Motor neuron (in vitro differentiated cells): ENCODE measurements around the gene PARPBP. TPM values are rescaled to one million over a fixed set of nuclear protein-coding genes. Genes with fewer than 3 reads are reported as not detected.
A peak's percentile ranks its signal among the peaks of the same experiment; 100 is the strongest.
"Not testable (repeated sequence)": the region's sequence is repeated elsewhere in the genome, so short reads cannot be mapped to it uniquely, and the experiment has no call there.

ENCODE experiments used
- ATAC-seq, 8 experiments: fragments of 200-7000 bp; cut with Tn5 transposase; replicated peaks in 6 of 8; 2 replicates each; pipeline ENCODE4 v1.8.0; 2021; ENCODE audit warnings: mild to moderate bottlenecking in 8 of 8, moderate library complexity in 8 of 8
- H3K27ac ChIP-seq, 2 donors: fragments of 250-450 bp; sonication (Bioruptor Pico); 2 replicates each; pipeline ENCODE4 v1.9.0; 2021; ENCODE audit warnings: antibody characterized with exemption in 2 of 2, mild to moderate bottlenecking in 2 of 2, moderate library complexity in 1 of 2
- H3K4me1 ChIP-seq, 2 donors: fragments of 250-450 bp; sonication (Bioruptor Pico); replicated peaks in 1 of 2; 2 replicates each; pipeline ENCODE4 v1.6.1; 2021; ENCODE audit warnings: antibody characterized with exemption in 2 of 2, mild to moderate bottlenecking in 2 of 2, moderate library complexity in 1 of 2
- H3K4me3 ChIP-seq, 5 donors: fragments of 250-450 bp; sonication (Bioruptor Pico); 2 replicates each; pipeline ENCODE4 v1.9.0; 2021; ENCODE audit warnings: antibody characterized with exemption in 5 of 5, mild to moderate bottlenecking in 5 of 5, moderate library complexity in 4 of 5
- WGBS, 10 experiments: fragments of 450-650 bp; shearing (Covaris generic); methylation state at CpG; one replicate each; pipeline ENCODE4 v1.0.0; 2022; 5-methylcytosine and 5-hydroxymethylcytosine counted together
- in situ Hi-C, 9 experiments: fragments of 400-800 bp; cut with MboI; loops; one replicate each; pipeline ENCODE4 v1.15.0; 2021; ENCODE audit warnings: low sequenced_read_pairs in 9 of 9, low pct_unique_long_range_greater_than_20kb in 2 of 9; ENCODE audit not compliant: unreplicated experiment in 9 of 9
- total RNA-seq, 8 experiments: library from RNA; unstranded; fragments of 300-600 nt; gene quantifications; 2 replicates each; pipeline versions ENCODE4 v1.2.3 to v1.2.4, GENCODE V29; 2022

PARPBP gene
- 10 to 100 TPM in 3 of 8 experiments, 1 to 10 TPM in 5; 1.2 to 24.2 (median 2.5) TPM for total RNA-seq

GRCh38 chr12:102119674-102120563 lies at the start of gene PARPBP, which contains the start of gene NUP37:
PARPBP (plus strand) TSS chr12:102120183; CDS start chr12:102123889, 3,706 bp downstream.
NUP37 (minus strand) TSS chr12:102120114; CDS start chr12:102118518, 1,596 bp downstream.
- WGBS, 10 experiments = 0 to 3% (median 0%) methylated on average over 1 to 19 of the region's 62 CpGs; no CpG with 5 or more reads in 3 of the 10 experiments
- Histone ChIP-seq H3K4me1 (peaks cover 6 to 7% of the 10 kb centered on the region in 2 donors), H3K27ac (peak within 1 kb of the TSS; percentile 75 to 87), H3K4me3 (peak within 1 kb of the TSS; percentile 57 to 95 (median 66))
- peak; percentile 97 to 100 (median 100) for ATAC-seq
- in situ Hi-C loops = no loop called here

GRCh38 chr12:102072092-102072491 lies 47.9 kb upstream of the PARPBP start:
- not testable (repeated sequence) for ATAC-seq, H3K4me1 ChIP-seq, H3K4me3 ChIP-seq, H3K27ac ChIP-seq
- in situ Hi-C loops = loop anchor here in 1 of 9 experiments (25.0 kb wide), 1 partner anchor 110 kb away; no protein-coding TSS in a partner anchor
- WGBS, 10 experiments = 87 to 100% (median 96%) methylated on average over 4 to 7 of the region's 7 CpGs; no CpG with 5 or more reads in 7 of the 10 experiments

- in situ Hi-C loops = no loop called here
- WGBS, 10 experiments = 91 to 100% (median 100%) methylated on average over 2 to 4 of the region's 4 CpGs; no CpG with 5 or more reads in 1 of the 10 experiments
- no peak for ATAC-seq
- Histone ChIP-seq H3K27ac (no peak overlapping the region), H3K4me1 (no peaks in the 10 kb centered on the region), H3K4me3 (no peak overlapping the region)
Observed at GRCh38 chr12:102080842-102081241, 39.1 kb upstream of the PARPBP start.

GRCh38 chr12:102089228-102089835 lies 30.7 kb upstream of the PARPBP start:
- WGBS, 10 experiments = 80 to 100% (median 90%) methylated on average over 1 to 2 of the region's 38 CpGs; no CpG with 5 or more reads in 7 of the 10 experiments

GRCh38 chr12:102093319-102093718 lies 26.7 kb upstream of the PARPBP start:
- Histone ChIP-seq H3K4me3 (no peak overlapping the region), H3K27ac (no peak overlapping the region), H3K4me1 (no peaks in the 10 kb centered on the region)
- in situ Hi-C loops = no loop called here
- ATAC-seq = peak in 1 of 8 experiments; percentile 22

More at GRCh38 chr12:102089228-102089835, 30.7 kb upstream of the PARPBP start:
- H3K4me1 ChIP-seq, H3K4me3 ChIP-seq, H3K27ac ChIP-seq, in situ Hi-C loops, ATAC-seq: not testable (repeated sequence)

GRCh38 chr12:102095677-102096263 lies 24.2 kb upstream of the PARPBP start:
- no peaks in the 10 kb centered on the region for H3K4me1 ChIP-seq
- in situ Hi-C loops = no loop called here
- peak in 5 of 8 experiments; percentile 39 to 73 (median 66) for ATAC-seq
- H3K27ac ChIP-seq = no peak overlapping the region
- WGBS, 10 experiments = 50 to 100% (median 81%) methylated on average over 1 to 2 of the region's 2 CpGs
- H3K4me3 ChIP-seq = no peak overlapping the region

- no peak for ATAC-seq
- Histone ChIP-seq H3K27ac (no peak overlapping the region), H3K4me3 (no peak overlapping the region), H3K4me1 (no peaks in the 10 kb centered on the region)
- in situ Hi-C loops = no loop called here
- WGBS, 10 experiments = 60 to 100% (median 82%) methylated on average over 1 to 3 of the region's 3 CpGs; no CpG with 5 or more reads in 1 of the 10 experiments
Observed at GRCh38 chr12:102096855-102097254, 23.1 kb upstream of the PARPBP start.

GRCh38 chr12:102106905-102107304 lies 13.1 kb upstream of the PARPBP start:
- H3K4me1 ChIP-seq = no peaks in the 10 kb centered on the region
- in situ Hi-C loops = no loop called here
- H3K4me3 ChIP-seq = no peak overlapping the region
- H3K27ac ChIP-seq = no peak overlapping the region
- ATAC-seq = no peak
- 75 to 100% (median 96%) methylated on average over 1 to 3 of the region's 3 CpGs for WGBS, 10 experiments

- no peak overlapping the region for H3K4me3 ChIP-seq
- in situ Hi-C loops = no loop called here
- no peaks in the 10 kb centered on the region for H3K4me1 ChIP-seq
- H3K27ac ChIP-seq = no peak overlapping the region
- peak in 2 of 8 experiments; percentile 78 to 99 for ATAC-seq
- WGBS, 10 experiments = 100% methylated on average over 1 of the region's 1 CpG; no CpG with 5 or more reads in 8 of the 10 experiments
Observed at GRCh38 chr12:102107970-102108369, 12.0 kb upstream of the PARPBP start.

- in situ Hi-C loops = no loop called here
- no peak for ATAC-seq
- Histone ChIP-seq H3K4me1 (no peaks in the 10 kb centered on the region), H3K27ac (no peak overlapping the region), H3K4me3 (no peak overlapping the region)
Observed at GRCh38 chr12:102110782-102111181, 9.2 kb upstream of the PARPBP start.

GRCh38 chr12:102114212-102114611 lies 5.8 kb upstream of the PARPBP start:
- ATAC-seq = no peak
- Histone ChIP-seq H3K4me1 (peaks cover 4 to 5% of the 10 kb centered on the region in 2 donors), H3K27ac (no peak overlapping the region), H3K4me3 (no peak overlapping the region)
- in situ Hi-C loops = no loop called here
- 50 to 100% (median 76%) methylated on average over 1 to 2 of the region's 2 CpGs; no CpG with 5 or more reads in 2 of the 10 experiments for WGBS, 10 experiments

- WGBS, 10 experiments = 80 to 100% (median 95%) methylated on average over 1 to 7 of the region's 7 CpGs; no CpG with 5 or more reads in 1 of the 10 experiments
- no peak for ATAC-seq
- Histone ChIP-seq H3K27ac (no peak overlapping the region), H3K4me3 (no peak overlapping the region), H3K4me1 (peaks cover 6 to 7% of the 10 kb centered on the region in 2 donors)
- in situ Hi-C loops = no loop called here
Observed at GRCh38 chr12:102116392-102116791, 3.6 kb upstream of the PARPBP start.

- Histone ChIP-seq H3K4me1 (peaks cover 6 to 7% of the 10 kb centered on the region in 2 donors), H3K27ac (no peak overlapping the region), H3K4me3 (peak overlapping the region in 4 of 5 donors; percentile 57 to 95 (median 64))
- in situ Hi-C loops = no loop called here
- WGBS, 10 experiments = 0 to 100% (median 78%) methylated on average over 1 to 2 of the region's 2 CpGs; no CpG with 5 or more reads in 1 of the 10 experiments
- ATAC-seq = no peak
Observed at GRCh38 chr12:102118874-102119273, 1.1 kb upstream of the PARPBP start.
